Cardiac fibroblast (primary cell): ENCODE measurements around the gene SYNPO.

Source experiments
- DNase-seq, 2 donors: peaks; one replicate each; pipeline versions ENCODE4 v3.0.0 to v3.0.0-alpha.2; 2010; ENCODE audit warnings: low read depth in 2 of 2
- H3K4me3 ChIP-seq, 2 donors: replicated peaks in 1 of 2; 1 replicate in 1 of 2; 2 replicates in 1 of 2; pipeline ENCODE4 v1.5.1; 2011; ENCODE audit warnings: low read depth in 2 of 2, low read length in 2 of 2, mild to moderate bottlenecking in 2 of 2, moderate library complexity in 1 of 2
- CTCF ChIP-seq: IDR thresholded peaks from one replicate; pipeline ENCODE4 v1.5.1; 2011; ENCODE audit warnings: low read depth, mild to moderate bottlenecking, low read length, inconsistent platforms

SYNPO gene

GRCh38 chr5:150641006-150641570, 628 bp downstream of the SYNPO start:
- H3K4me3 ChIP-seq, result peak overlapping the region; percentile 51 to 61
- no peak for TF ChIP-seq CTCF
- peak; percentile 94 to 96 for DNase-seq

- no peak for TF ChIP-seq CTCF
- peak in 1 of 2 donors; percentile 43 for DNase-seq
These were observed 1.5 kb downstream of the SYNPO start for GRCh38 chr5:150641824-150642566.

GRCh38 chr5:150642567-150642927, 2.1 kb downstream of the SYNPO start:
- H3K4me3 ChIP-seq, result peak overlapping the region; percentile 51 to 61
- DNase-seq, result peak; percentile 93 to 96
- TF ChIP-seq CTCF, result no peak

More at GRCh38 chr5:150641824-150642566, 1.5 kb downstream of the SYNPO start:
- peak overlapping the region; percentile 51 to 61 for H3K4me3 ChIP-seq

- peak overlapping the region; percentile 51 to 61 for H3K4me3 ChIP-seq
- no peak for TF ChIP-seq CTCF
- peak in 1 of 2 donors; percentile 38 for DNase-seq
These were observed 2.7 kb downstream of the SYNPO start for GRCh38 chr5:150642991-150643710.

- no peak overlapping the region for H3K4me3 ChIP-seq
- TF ChIP-seq CTCF, result no peak
- no peak for DNase-seq
These were observed 3.6 kb downstream of the SYNPO start for GRCh38 chr5:150644058-150644457.

- no peak overlapping the region for H3K4me3 ChIP-seq
- no peak for TF ChIP-seq CTCF
- DNase-seq, result no peak
These were observed 4.1 kb downstream of the SYNPO start for GRCh38 chr5:150644514-150644913.
